ENCODE results near the gene NEK9.

The NEK9 gene

DNA sequence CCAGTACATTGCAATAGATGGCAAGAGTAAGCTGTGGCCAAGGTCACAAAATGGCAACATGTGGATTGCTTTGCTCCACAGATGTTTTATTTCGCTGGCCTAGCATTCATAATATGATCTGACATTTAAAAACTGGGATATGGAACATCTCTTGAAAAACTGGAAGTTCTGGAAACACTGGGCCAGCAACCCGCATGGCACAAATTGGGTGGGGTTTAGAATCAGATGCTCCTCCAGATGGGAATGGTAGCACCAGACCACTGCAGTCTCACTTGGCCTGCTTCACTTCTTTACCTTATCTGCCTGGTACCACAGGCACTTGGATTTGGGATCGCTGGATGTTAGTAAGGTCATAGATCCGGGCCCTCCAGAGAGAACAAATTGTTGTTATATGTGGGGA lies 47.3 kb downstream of the NEK9 start:
- TF ChIP-seq, protein P1, sequence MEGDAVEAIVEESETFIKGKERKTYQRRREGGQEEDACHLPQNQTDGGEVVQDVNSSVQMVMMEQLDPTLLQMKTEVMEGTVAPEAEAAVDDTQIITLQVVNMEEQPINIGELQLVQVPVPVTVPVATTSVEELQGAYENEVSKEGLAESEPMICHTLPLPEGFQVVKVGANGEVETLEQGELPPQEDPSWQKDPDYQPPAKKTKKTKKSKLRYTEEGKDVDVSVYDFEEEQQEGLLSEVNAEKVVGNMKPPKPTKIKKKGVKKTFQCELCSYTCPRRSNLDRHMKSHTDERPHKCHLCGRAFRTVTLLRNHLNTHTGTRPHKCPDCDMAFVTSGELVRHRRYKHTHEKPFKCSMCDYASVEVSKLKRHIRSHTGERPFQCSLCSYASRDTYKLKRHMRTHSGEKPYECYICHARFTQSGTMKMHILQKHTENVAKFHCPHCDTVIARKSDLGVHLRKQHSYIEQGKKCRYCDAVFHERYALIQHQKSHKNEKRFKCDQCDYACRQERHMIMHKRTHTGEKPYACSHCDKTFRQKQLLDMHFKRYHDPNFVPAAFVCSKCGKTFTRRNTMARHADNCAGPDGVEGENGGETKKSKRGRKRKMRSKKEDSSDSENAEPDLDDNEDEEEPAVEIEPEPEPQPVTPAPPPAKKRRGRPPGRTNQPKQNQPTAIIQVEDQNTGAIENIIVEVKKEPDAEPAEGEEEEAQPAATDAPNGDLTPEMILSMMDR (IDR thresholded peaks at IDR 0.05) = no peak
- no peak for TF ChIP-seq ZFX (IDR thresholded peaks at IDR 0.05; ENCODE audit: borderline replicate concordance)
- no peak overlapping the region for H3K27ac ChIP-seq

DNA sequence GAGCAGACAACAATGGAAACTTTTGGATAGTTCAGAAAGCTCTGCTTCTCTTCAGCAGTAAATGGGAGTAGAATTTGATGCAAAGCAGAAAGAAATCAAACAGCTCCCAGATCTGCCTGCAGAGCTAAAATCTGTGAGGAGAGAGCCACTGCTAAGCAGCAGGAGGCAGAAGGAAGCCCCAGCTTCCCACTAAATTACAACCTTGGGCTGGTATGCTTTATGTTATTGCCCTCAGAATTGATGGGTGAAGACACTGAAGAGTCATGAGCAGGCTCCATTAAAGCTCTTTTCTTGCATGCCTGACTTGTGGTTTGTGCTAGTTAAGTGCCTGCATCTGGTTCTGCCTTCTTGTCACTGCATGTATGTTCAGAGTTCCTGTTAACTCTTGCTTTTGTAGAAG lies 49.1 kb downstream of the NEK9 start:
- no peak overlapping the region for H3K27ac ChIP-seq
- TF ChIP-seq ZFX (IDR thresholded peaks at IDR 0.05; ENCODE audit: borderline replicate concordance) = no peak
- TF ChIP-seq, protein P1 (IDR thresholded peaks at IDR 0.05) = no peak

DNA sequence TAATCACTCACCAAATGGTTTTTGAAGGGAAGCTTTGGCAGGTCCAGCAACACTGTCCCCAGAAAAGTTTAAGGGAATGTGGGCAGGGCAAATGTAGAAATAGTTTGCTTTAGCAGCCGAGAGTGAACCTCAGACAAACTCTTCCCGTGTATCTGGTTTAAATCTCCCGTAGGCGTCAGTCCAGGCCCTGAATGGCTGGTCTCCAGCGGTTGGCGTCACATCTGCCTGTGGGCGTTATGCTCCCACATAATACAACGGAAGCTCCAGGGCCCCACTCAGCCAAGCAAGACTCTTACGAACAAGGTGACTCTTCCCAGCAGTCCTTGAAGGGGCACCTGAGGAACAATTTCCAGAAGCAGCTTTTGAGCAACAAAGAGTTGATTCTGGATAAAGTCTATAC lies 56.5 kb downstream of the NEK9 start:
- TF ChIP-seq, protein P1 (IDR thresholded peaks at IDR 0.05) = no peak
- TF ChIP-seq ZFX (IDR thresholded peaks at IDR 0.05; ENCODE audit: borderline replicate concordance) = no peak

DNA sequence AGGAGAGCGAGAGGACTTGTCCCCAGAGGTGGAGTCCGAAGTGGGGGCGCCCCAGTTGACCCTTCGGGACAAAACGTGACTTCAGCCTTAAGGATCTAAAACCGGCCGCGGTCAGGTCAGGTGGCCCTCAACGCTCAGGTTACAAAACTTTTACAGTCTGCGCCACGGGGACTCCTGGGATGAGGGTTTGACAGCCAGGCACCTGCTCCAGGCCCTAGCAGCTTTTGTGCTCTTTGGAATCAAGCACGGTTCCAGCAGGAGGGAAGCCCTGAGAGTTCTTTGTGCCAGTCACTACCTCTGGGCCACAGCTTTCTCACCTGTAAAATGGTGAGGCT lies 57.1 kb downstream of the NEK9 start:
- TF ChIP-seq, protein P1 (IDR thresholded peaks at IDR 0.05) = no peak
- TF ChIP-seq ZFX (IDR thresholded peaks at IDR 0.05; ENCODE audit: borderline replicate concordance) = no peak
- H3K27ac ChIP-seq = peak overlapping the region; percentile 93

More for the DNA sequence above, 56.5 kb downstream of the NEK9 start:
- peak overlapping the region; percentile 93 for H3K27ac ChIP-seq

DNA sequence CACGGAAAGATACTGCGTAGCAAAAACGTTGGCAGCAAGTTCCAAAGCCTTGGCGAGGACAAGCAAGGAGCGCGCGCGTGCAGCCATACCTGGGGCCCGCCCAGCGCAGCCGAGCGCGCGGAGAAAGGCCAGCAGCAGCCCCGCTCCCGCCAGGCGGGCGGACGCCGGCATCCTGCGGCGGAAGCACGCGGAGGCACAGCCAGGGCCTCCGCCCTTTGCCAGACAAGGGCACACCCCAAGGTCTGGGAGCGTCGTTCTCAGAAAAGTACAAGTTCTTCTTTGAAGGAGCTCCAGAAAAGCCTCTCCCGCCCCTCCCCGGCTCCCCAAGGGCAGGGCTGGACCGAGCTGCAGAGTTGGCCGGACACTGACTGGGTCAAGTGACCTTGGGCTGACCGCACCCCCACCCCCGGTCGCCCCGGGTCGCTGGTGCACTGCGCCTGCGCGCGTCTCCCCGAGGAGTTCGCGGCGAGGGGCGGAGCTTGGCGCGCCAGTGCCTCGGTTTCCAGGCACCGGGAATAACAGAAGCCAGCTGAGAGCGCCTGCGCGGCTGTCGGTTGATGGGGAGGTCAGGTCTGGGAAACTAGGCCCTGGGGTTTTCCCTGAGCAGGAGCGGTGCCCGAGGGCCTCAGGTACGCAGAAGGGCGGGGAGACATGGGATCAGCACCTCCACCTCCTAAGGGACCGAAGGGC lies 57.6 kb downstream of the NEK9 start, which contains the start of gene ZC2HC1C:
Gene ZC2HC1C, plus strand, starts transcription at position 521 of the 690 bp plus-strand sequence. CDS start 933 bp downstream, outside the sequence.
- peak within 1 kb of the TSS; percentile 93 for H3K27ac ChIP-seq
- TF ChIP-seq, protein P1 (IDR thresholded peaks at IDR 0.05) = no peak
- no peak for TF ChIP-seq ZFX (IDR thresholded peaks at IDR 0.05; ENCODE audit: borderline replicate concordance)

DNA sequence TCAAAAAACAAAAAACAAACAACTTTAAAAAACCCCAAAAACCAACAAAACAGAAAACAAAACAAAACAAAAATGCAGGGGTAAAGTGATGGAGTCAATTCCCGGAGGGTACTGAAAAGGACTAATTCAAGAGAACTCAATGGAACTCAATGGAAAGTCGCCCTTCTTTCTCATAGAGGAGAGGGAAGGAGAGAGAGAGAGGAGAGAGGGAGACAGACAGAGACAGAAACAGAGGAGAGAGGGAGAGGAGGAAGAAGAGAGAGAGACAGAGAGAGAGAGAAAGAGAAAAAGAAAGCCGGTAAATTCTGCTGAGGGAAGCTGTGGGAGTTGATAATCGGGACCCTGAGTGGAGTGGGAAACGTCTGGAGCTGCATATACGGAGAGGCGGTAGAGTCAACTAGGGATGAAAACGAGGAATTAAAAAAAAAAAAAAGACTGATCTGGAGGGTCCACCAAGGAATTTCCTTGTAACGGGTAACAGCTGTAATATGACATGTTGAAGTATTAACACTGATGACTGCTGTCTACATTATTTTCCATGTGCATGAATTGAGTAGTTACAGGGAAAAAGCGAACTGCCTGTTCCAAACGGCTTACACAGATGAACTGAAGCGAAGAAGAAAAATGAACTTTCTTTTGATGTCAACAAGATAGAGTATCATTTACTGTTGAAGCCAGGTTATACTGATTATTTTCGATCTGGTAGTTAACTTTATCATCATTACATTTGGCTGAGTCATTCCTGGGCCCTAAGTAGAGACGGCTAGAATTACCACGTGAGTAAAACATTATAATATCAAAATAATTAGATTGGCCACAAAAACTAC lies 58.3 kb downstream of the NEK9 start:
- TF ChIP-seq ZFX (IDR thresholded peaks at IDR 0.05; ENCODE audit: borderline replicate concordance) = no peak
- TF ChIP-seq, protein P1 (IDR thresholded peaks at IDR 0.05) = no peak
- H3K27ac ChIP-seq = peak overlapping the region; percentile 93

DNA sequence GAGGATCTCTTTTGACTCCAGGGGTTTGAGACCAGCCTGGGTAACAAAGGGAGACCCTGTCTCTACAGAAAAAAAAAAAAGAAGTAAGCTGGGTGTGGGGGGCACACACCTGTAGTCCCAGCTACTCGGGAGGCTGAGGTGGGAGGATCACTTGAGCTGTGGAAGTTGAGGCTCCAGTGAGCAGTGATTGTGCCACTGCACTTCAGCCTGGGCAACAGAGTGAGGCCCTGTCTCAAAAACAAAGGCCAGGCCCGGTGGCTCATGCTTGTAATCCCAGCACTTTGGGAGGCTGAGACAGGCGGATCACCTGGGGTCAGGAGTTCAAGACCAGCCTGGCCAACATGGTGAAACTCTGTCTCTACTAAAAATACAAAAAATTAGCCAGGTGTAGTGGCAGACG lies 59.1 kb downstream of the NEK9 start:
- peak overlapping the region; percentile 93; the same call in 1 of the 2 replicates for H3K27ac ChIP-seq

All from 22Rv1 (cell line).